ENCODE measurements around the gene DAB2IP.

Gene DAB2IP

GRCh38 chr9:121748727-121749423 lies 97.4 kb downstream of the DAB2IP start:
- H3K4me3 ChIP-seq (ENCODE audit: low read length): no peak overlapping the region
- TF ChIP-seq, protein P1, sequence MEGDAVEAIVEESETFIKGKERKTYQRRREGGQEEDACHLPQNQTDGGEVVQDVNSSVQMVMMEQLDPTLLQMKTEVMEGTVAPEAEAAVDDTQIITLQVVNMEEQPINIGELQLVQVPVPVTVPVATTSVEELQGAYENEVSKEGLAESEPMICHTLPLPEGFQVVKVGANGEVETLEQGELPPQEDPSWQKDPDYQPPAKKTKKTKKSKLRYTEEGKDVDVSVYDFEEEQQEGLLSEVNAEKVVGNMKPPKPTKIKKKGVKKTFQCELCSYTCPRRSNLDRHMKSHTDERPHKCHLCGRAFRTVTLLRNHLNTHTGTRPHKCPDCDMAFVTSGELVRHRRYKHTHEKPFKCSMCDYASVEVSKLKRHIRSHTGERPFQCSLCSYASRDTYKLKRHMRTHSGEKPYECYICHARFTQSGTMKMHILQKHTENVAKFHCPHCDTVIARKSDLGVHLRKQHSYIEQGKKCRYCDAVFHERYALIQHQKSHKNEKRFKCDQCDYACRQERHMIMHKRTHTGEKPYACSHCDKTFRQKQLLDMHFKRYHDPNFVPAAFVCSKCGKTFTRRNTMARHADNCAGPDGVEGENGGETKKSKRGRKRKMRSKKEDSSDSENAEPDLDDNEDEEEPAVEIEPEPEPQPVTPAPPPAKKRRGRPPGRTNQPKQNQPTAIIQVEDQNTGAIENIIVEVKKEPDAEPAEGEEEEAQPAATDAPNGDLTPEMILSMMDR (conservative IDR thresholded peaks at IDR 0.05; ENCODE audit: low read length): no peak
- peak; percentile 64 for DNase-seq (ENCODE audit: low read depth)

GRCh38 chr9:121749614-121750013 lies 98.2 kb downstream of the DAB2IP start:
- H3K4me3 ChIP-seq (ENCODE audit: low read length): no peak overlapping the region
- no peak for DNase-seq (ENCODE audit: low read depth)
- TF ChIP-seq, protein P1 (conservative IDR thresholded peaks at IDR 0.05; ENCODE audit: low read length): no peak

DNA sequence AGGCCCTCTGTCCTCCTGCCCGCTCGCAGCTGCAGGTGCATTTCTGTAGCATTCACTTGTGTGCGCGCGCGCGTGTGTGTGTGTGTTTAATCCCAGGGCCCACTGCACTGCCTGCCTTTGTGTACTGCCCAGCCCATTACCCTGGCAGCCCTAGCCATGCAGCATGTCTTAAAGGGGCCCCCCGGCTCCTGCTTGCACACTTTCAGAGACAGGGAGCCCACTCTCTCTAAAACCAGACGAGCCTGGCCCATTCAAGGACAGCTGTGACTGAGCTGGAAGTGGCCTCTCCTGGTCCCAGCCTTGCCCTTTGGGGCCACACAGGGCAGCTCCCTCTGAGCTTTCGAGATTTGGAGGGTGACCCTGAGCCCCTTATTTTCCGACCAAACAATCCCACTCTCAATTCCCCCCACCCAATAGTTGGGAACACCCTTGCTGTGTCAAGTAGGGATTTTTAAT lies 98.9 kb downstream of the DAB2IP start:
- no peak for DNase-seq (ENCODE audit: low read depth)

GRCh38 chr9:121750715-121751623 lies 99.5 kb downstream of the DAB2IP start:
- no peak for DNase-seq (ENCODE audit: low read depth)
- H3K4me3 ChIP-seq (ENCODE audit: low read length): no peak overlapping the region
- TF ChIP-seq, protein P1 (conservative IDR thresholded peaks at IDR 0.05; ENCODE audit: low read length): no peak

More for the DNA sequence above, 98.9 kb downstream of the DAB2IP start:
- TF ChIP-seq, protein P1 (conservative IDR thresholded peaks at IDR 0.05; ENCODE audit: low read length): no peak
- no peak overlapping the region for H3K4me3 ChIP-seq (ENCODE audit: low read length)

GRCh38 chr9:121751686-121752445 lies 100.4 kb downstream of the DAB2IP start:
- H3K4me3 ChIP-seq (ENCODE audit: low read length): no peak overlapping the region
- DNase-seq (ENCODE audit: low read depth): peak; percentile 43
- TF ChIP-seq, protein P1 (conservative IDR thresholded peaks at IDR 0.05; ENCODE audit: low read length): no peak

- DNase-seq (ENCODE audit: low read depth): no peak
- TF ChIP-seq, protein P1 (conservative IDR thresholded peaks at IDR 0.05; ENCODE audit: low read length): no peak
- H3K4me3 ChIP-seq (ENCODE audit: low read length): no peak overlapping the region
Measured at GRCh38 chr9:121752929-121753328, 101.5 kb downstream of the DAB2IP start.
